ENCODE results near the gene ABHD17C.

ABHD17C gene

DNA sequence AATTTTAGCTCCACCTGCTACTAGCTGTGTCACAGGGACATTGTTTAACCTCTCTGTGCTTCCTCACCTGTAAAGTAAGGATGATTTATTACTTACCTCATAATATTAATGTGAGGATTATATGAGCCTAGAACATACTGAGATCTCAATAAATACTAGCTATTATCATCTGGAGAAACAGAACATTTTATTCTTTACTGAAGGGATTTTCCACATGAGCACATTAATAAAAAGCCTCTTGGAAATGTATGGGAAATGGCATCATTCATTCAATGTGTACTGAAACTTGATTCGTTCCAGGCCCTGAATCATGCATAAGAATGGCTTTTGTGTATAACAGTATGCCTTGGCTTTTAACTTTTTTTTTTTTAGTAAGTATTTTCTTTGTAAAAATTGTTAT lies 73.0 kb downstream of the ABHD17C start:
- no peak for DNase-seq

DNA sequence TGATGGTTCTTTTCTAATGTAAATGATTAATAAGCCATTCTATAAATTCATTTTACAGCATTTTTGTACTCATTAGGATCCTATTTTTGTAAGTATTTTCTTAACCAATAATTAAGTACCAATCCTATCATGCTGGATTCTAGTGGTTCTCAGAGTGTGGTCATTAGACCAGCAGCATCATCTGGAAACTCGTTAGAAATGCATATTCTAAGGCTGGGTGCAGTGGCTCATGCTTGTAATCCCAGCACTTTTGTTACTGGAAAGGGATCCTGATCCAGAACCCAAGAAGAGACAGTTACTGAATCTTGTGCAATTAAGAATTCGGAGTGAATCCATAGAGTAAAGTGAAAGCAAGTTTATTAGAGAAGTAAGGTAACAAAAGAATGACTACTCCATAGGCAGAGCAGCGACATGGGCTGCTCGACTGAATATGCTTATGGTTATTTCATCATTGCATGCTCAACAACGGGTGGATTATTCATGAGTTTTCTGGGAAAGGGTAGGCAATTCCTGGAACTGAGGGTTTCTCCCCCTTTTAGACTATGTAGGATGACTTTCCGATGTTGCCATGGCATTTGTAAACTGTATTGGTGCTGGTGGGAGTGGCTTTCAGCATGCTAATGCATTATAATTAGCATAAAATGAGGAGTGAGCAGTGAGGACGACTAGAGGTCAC lies 74.2 kb downstream of the ABHD17C start:
- DNase-seq = no peak

DNA sequence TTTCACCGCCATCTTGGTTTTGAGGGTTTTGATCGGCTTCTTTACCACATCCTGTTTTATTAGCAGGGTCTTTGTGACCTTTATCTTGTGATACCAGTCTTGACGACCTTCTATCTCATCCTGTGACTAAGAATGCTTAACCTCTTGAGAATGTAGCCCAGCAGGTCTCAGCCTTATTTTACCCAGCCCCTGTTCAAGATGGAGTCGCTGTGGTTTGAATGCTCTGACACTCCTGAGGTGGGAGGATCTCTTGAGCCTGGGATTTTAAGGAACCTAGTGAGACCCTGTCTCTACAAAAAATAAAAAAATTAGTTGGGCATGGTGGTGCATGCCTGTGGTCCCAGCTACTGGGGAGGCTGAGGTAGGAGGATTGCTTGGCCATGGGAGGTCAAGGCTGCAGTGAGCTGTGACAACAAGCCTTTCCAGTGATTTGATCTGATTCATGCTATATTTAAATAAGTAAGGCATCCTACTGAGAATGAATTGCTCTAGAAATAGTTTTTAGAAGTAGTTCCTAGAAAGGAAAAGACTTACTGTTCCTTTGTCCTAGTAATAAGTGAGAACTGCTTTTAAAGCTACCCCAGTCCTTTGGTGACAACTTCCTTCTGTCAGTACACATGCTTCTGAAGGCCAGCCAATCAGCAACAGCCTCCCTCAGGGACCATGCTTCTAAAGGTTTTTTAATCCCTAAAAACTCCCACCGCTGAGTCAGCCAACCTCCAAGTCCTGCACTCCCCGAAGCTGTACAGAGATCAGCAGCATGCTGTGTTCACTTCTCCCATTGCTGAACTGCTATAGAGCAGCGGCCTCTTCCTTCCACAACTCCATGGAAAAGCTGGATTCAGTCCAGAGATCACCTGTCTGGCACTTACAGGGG lies 75.0 kb downstream of the ABHD17C start:
- no peak for DNase-seq

- no peak for DNase-seq
These were observed 78.0 kb downstream of the ABHD17C start for GRCh38 chr15:80773122-80773551.

GRCh38 chr15:80773792-80774352 lies 78.8 kb downstream of the ABHD17C start:
- no peak for DNase-seq

DNA sequence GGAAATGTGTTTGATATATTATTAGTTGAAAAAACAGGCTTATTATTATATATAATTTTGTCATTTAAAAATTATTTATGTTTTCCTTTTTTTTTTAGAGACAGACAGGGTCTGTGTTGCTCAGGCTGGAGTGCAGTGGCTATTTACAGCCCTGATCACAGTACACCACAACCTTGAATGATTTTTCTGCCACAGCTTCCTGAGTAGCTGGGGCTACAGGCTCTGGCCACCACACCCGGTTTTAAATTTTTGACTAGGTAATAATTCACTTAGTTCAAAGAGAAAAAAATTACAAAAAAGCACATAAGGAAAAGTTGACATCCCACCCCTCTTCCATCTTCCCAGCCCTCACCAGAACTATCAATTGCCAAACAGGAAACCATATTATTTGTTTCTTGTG lies 79.4 kb downstream of the ABHD17C start:
- no peak for DNase-seq

- no peak for DNase-seq
These were observed 80.2 kb downstream of the ABHD17C start for GRCh38 chr15:80775338-80775737.

GRCh38 chr15:80776420-80777045 lies 81.4 kb downstream of the ABHD17C start:
- DNase-seq = peak; percentile 35

- DNase-seq = no peak
These were observed 82.0 kb downstream of the ABHD17C start for GRCh38 chr15:80777137-80777536.

DNA sequence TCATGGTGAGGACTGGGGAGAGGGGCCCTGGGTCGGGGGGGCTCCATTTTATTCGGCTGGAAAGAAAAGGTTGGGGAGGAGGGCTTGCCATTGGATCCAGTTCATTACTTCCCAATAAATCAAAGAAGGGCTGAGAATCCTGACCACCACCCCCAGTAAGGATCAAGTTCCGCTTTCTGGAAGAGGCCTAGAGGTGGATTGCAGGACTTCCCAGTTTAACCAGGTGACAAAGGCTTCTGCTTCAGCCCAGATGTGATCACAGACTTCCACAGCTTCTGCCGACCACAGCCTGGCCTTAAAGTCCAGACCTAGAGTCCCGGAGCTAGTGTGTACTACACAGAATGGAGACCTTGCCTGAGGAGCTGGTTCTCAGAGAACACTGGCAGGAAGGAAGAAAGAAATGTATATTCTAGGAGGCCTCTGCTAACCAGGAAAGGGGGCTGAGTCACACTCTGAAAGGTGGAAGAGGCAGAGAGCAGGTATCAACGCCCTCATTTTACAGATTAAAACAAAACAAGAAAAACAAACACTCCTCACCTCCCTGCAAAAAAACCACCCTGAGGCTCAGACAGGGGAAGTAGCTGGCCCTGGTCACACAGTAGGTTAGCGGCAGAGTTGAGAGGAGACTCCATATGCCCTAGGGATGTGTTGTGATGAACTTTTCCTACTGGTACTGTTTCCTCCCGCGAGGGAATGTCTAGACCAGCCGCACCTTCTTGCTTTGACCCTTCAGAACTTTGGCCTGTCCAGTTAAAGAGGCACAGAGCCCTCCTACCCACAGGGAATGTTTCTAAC lies 82.9 kb downstream of the ABHD17C start:
- no peak for DNase-seq

- no peak for DNase-seq
These were observed 83.5 kb downstream of the ABHD17C start for GRCh38 chr15:80778621-80778963.

DNA sequence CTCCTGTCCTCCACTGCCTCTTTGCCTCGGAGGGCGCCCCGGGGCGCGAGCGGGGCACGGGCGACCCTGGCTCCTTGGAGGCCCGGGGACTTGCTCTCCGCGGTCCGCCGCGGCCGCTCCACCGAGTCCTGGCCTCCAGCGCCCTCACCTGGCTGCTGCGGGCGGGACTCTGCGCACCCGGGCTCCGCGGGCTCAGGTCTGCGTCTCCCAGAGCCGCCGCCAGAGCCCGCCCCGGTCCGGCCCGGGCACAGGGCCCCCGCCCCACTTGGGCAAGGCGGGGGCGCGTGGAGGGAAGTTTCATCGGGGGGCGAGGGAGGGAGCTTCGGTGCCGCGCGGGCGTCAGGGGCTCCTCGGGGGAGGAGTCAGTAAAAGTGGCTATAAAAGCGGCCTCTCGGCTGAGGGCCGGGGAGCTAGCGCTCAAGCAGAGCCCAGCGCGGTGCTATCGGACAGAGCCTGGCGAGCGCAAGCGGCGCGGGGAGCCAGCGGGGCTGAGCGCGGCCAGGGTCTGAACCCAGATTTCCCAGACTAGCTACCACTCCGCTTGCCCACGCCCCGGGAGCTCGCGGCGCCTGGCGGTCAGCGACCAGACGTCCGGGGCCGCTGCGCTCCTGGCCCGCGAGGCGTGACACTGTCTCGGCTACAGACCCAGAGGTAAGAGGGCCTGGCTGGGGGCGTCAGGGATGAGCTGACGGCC lies 84.0 kb downstream of the ABHD17C start, which contains the start of gene CEMIP:
Gene CEMIP (plus strand): TSS at position 407 of the 694 bp plus-strand sequence. CDS start 94,510 bp downstream, outside the sequence.
- no peak for DNase-seq

- DNase-seq = no peak
These were observed 84.7 kb downstream of the ABHD17C start for GRCh38 chr15:80779658-80780415.

DNA sequence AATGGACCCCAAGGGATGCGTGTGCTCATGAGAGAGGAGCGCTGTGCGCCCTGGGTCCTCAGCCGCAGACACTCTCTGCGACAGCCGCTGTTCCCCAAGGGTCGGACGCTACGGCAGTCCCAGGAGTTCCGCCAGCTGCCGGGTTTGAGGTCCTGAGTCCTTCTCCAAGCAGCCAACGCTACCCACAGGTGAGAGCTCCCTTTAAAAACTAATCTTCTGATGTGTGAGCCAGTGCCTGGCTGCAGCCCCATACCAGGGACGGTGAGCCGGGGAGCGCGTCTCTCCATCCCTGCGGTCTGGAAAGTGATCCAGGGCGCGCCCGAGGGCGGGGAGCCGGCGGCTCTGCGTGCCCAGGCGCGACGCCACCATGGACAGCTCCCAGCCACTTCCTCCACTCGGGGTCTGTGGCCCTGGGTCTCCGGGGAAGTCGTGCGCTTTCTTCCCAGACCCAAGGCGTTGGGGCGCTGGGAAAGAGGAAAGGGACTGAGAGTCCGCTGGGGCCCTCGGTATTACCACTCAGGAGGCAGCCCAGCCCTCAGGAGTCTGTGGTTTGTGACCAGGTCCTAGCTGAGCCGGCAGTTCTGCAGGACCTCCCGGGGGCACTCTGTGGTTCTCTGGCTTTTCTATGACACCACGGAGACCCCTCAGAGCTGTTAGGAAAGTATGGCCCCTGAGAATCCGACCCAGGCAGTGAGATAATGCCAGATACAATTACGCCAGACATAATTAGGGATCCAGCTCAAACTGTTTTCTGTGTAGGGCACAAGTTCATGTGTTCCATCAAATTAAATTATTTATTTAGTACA lies 85.5 kb downstream of the ABHD17C start:
- no peak for DNase-seq

DNA sequence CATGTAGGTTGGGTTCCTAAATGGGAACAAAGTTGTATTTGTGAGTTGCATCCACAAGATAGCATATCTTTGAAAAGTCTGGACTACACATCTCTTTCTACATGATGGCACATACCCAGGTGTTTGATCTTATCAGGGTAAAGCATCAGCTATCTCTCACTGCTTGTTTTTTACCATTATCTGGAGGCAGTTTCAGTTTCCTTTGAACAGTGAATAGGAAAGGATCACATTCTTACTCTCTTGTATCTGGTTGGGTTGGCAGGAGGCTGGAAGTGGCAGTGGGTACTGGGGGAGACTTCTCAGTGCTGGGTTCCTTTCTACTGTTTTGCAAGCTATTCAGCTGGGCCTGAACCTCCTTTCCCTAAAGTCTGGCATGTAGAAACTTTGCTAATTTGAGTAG lies 88.2 kb downstream of the ABHD17C start:
- no peak for DNase-seq

GRCh38 chr15:80785335-80785734 lies 90.2 kb downstream of the ABHD17C start:
- DNase-seq = no peak

DNA sequence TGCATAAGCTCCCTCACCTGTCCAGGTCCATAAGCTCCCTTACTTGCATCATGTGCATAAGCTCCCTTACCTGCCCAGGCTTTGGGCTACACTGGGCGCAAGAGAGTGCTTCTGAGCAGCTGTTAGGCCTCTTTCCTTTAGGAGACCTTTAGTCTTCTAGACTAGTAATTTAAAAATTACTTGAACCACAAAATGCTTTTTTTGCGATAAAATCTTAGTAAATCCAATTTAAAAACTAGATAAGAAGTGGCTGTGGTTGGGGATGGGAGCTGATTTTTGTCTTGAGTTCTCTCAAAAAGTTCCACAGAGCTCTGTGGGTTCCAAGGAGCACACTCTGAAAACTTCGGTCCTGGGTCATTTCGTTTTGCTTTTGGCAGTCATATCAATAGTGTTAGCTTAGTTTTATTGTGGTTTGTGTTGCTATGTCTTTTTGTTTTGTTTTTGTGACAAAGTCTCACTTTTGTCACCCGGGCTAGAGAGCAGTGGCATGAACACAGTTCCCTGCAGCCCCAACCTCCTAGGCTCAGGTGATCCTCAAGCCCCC lies 90.8 kb downstream of the ABHD17C start:
- DNase-seq = no peak

DNA sequence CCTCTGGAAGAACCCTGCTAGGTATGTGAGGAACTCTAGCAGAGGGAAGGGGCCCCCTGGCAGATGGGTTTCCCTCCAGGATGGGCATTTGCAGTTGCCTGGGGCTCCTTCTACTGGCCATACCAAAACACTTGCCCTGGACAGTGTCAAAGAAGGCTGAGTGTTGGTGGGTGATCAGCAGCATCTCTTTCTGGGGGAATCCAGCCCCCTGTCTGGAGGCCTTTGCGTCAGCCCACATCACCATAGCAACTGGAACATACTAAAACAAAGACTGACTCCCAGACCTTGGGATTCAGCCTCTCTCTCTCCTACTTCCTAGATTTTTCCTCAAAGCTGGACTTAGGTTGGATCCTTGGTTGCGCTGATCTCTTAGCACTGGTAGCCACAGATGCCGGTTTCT lies 92.2 kb downstream of the ABHD17C start:
- DNase-seq = no peak

DNA sequence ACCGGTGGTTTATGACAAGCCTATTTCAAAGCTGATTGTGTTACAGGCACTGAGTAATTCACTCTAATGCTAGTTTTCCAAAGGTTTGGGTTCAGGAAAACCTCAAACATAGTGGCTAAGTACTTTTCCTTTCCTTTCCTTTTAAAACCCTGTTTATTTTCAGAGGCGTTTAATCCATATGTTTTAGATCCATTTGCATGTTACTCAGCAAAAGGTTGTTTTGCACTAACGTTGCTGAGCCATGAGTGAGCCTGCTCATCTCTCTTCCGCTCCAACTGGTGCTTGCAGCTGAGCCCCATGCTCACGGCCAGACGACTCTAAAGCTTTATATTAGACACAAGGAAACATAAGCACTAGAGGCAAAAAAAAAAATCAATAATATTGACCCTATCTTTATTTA lies 93.4 kb downstream of the ABHD17C start:
- DNase-seq = no peak

DNA sequence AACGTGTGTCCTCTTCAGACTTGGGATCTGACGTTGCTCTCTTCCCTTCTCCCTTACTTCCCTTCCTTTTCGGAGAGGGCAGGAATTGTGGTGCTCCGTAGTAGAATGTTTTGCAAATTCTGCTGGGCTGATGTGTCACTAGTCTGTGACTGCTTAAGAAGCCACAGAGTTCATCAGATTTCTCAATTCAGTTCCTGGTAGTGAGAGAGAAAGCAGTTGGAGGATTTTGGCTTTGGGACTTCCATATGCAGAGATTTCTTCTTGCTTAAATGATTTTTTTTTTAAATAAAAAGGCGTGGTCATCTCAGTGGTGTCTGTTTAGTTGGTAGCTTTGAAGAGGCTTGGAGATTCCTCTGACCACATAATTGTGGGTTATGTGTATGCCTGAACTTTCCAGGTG lies 94.2 kb downstream of the ABHD17C start:
- DNase-seq = no peak

All from central memory CD4-positive, alpha-beta T cell (primary cell).